Cardiac muscle cell (in vitro differentiated cells and primary cell): Measurements from ENCODE around the gene RNASE13. TPM values are rescaled to one million over a fixed set of nuclear protein-coding genes. Genes with fewer than 3 reads are reported as not detected.
A peak's percentile ranks its signal among the peaks of the same experiment; 100 is the strongest.

Experiments used
- DNase-seq, 2 donors: peaks; one replicate each; pipeline versions ENCODE4 v3.0.0 to v3.0.0-alpha.2; 2010 to 2017; ENCODE audit warnings: low read depth in 1 of 2, low spot score in 1 of 2
- H3K27ac ChIP-seq: fragments of 200-600 bp; sonication (generic); 2 replicates; pipeline ENCODE4 v1.5.1; 2016
- H3K27me3 ChIP-seq: fragments of 200-600 bp; sonication (generic); 2 replicates; pipeline ENCODE4 v1.6.0; 2016; ENCODE audit warnings: control low read depth
- H3K36me3 ChIP-seq: fragments of 200-600 bp; sonication (generic); 2 replicates; pipeline ENCODE4 v1.5.1; 2016; ENCODE audit warnings: control low read depth
- H3K4me1 ChIP-seq: fragments of 200-600 bp; sonication (generic); 2 replicates; pipeline ENCODE4 v1.8.1; 2017; ENCODE audit warnings: low read depth, mild to moderate bottlenecking, mixed run types
- H3K4me3 ChIP-seq: fragments of 200-600 bp; sonication (generic); 2 replicates; pipeline ENCODE4 v1.5.1; 2016; ENCODE audit warnings: mild to moderate bottlenecking
- H3K9me3 ChIP-seq: fragments of 200-600 bp; sonication (generic); 2 replicates; pipeline ENCODE4 v1.5.1; 2017; ENCODE audit warnings: low read depth, mild to moderate bottlenecking, control low read depth
- CTCF ChIP-seq: IDR thresholded peaks from 2 replicates; pipeline ENCODE4 v1.5.1; 2012; ENCODE audit warnings: low read depth, mild to moderate bottlenecking, low read length
- polyA plus RNA-seq: library from polyadenylated mRNA; unstranded; fragments of >200 nt; fragmentation: Nextera tagmentation; extraction: Ambion mirVana; gene quantifications from 2 replicates; pipeline ENCODE4 v1.2.1, GENCODE V29; 2016
- total RNA-seq: library from RNA; depleted of rRNA; stranded (reverse); fragments of >200 nt; gene quantifications from 2 replicates; pipeline ENCODE4 v1.2.3, GENCODE V29; 2016

RNASE13 gene
- not detected in 2 replicates for total RNA-seq
- polyA plus RNA-seq, result 0.84 TPM in 1 of 2 replicates, not detected in the other

DNA sequence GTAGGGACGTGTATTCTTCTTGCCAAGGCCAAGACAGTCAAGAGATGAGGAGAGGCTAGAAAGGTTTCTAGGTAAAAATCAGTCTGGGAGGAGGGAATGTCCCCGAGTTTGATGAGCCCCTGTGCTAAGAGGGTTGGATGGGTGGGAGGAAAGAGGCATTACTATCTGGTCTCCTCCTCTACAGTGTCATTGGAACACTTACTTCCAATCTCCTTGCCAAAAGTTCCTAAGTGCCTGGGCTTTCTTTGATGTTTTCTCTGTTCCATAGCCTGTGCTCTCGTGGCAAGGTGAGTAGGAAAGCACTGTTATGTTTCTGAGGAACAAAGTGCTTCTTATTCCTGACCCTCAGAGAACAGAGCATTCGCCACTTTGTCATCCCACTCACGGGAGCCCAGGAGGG lies at the start of gene RNASE13:
Gene RNASE13 (minus strand): TSS at position 101 of the 400 bp plus-strand sequence. CDS start 519 bp downstream, outside the sequence.
- Histone ChIP-seq H3K9me3 (no peaks in the 10 kb centered on the region), H3K36me3 (no peaks in the 10 kb centered on the region), H3K4me1 (peaks cover 18% of the 10 kb centered on the region), H3K4me3 (no peak within 1 kb of the TSS), H3K27me3 (no peaks in the 10 kb centered on the region), H3K27ac (no peak within 1 kb of the TSS)
- no peak for TF ChIP-seq CTCF
- DNase-seq, result no peak

DNA sequence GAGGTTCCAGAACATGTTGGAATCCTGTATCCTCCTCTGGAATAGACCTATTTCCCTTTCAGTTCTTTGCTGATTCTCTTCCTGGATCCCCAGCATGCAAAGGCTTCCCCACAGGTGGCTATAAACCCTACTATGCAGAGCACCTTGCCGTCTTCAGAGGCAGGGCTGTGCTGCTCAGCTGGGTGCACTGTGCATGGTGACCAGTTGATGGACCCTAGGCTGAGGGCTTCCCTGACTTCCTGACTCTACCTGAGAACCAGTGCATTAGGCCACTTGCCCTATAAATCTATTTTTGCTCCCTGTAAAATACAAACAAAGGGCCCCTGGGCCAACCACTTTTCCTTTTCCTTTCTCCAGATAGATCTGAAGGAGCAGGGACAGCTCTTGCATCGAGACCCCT lies 49.8 kb upstream of the RNASE13 start:
- TF ChIP-seq CTCF, result no peak
- H3K36me3 ChIP-seq, result peaks cover 33% of the 10 kb centered on the region
- peak overlapping the region; percentile 80 for H3K27ac ChIP-seq
- H3K9me3 ChIP-seq, result no peaks in the 10 kb centered on the region
- H3K4me3 ChIP-seq, result no peak overlapping the region
- H3K27me3 ChIP-seq, result no peaks in the 10 kb centered on the region
- DNase-seq, result no peak
- H3K4me1 ChIP-seq, result peaks cover 6% of the 10 kb centered on the region

DNA sequence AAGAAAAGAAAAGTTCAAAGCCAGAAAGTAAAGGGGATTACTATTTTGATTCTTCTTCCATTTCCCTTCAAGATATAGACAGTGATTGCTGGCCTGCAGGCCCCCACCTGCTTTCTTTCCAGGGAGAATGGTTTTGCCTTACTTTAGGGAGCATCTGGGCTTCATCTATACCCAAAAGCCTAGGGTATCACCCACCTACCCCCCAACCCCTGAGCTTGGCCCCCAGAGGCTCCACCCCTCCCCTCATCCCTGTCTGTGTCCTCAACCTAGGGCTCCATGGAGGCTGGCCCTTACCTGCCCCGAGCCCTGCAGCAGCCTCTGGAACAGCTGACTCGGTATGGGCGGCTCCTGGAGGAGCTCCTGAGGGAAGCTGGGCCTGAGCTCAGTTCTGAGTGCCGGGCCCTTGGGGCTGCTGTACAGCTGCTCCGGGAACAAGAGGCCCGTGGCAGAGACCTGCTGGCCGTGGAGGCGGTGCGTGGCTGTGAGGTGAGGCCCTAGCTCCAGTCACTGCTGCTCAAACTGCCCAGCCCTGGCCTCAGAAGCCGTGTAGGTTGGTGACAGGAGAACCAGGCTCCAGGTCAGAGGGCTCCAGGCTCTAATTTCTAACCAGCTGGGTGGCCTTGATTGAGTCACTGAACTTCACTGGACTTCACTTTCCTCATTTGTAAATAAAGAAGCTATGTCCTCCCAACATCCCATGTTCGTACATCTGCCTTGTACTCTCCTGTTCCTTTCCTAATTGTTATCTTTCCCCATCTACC lies 49.1 kb upstream of the RNASE13 start:
- TF ChIP-seq CTCF, result no peak
- peaks cover 6% of the 10 kb centered on the region for H3K4me1 ChIP-seq
- DNase-seq, result no peak
- no peak overlapping the region for H3K4me3 ChIP-seq
- H3K27me3 ChIP-seq, result no peaks in the 10 kb centered on the region
- H3K9me3 ChIP-seq, result no peaks in the 10 kb centered on the region
- H3K27ac ChIP-seq, result no peak overlapping the region
- peaks cover 29% of the 10 kb centered on the region for H3K36me3 ChIP-seq

GRCh38 chr14:21081521-21082142 lies 47.0 kb upstream of the RNASE13 start:
- Histone ChIP-seq H3K27me3 (no peaks in the 10 kb centered on the region), H3K36me3 (peaks cover 40% of the 10 kb centered on the region), H3K4me3 (no peak overlapping the region), H3K27ac (no peak overlapping the region), H3K9me3 (no peaks in the 10 kb centered on the region), H3K4me1 (peaks cover 6% of the 10 kb centered on the region)
- no peak for DNase-seq
- TF ChIP-seq CTCF, result no peak

GRCh38 chr14:21078726-21079125 lies 44.1 kb upstream of the RNASE13 start:
- peaks cover 42% of the 10 kb centered on the region for H3K36me3 ChIP-seq
- H3K9me3 ChIP-seq, result no peaks in the 10 kb centered on the region
- no peaks in the 10 kb centered on the region for H3K27me3 ChIP-seq
- no peak overlapping the region for H3K27ac ChIP-seq
- DNase-seq, result no peak
- H3K4me1 ChIP-seq, result no peaks in the 10 kb centered on the region
- no peak for TF ChIP-seq CTCF
- no peak overlapping the region for H3K4me3 ChIP-seq
